Stimulated activated naive CD8-positive, alpha-beta T cell treated with anti-CD3 and anti-CD28 coated beads, Interleukin-15, Interleukin-2, amounts not matched to agents 100 ng/mL and 50 ng/mL, for 24 hours (primary cell): ENCODE measurements around the gene WDR70.

Experiments
- H3K27ac Mint-ChIP-seq: one replicate; pipeline ENCODE4 v1.8.0; 2021; ENCODE audit warnings: mild to moderate bottlenecking, mixed read lengths
- H3K27me3 Mint-ChIP-seq: one replicate; pipeline ENCODE4 v1.8.0; 2021; ENCODE audit warnings: mixed read lengths
- H3K36me3 Mint-ChIP-seq: one replicate; pipeline ENCODE4 v1.8.0; 2021; ENCODE audit warnings: low read depth, mixed read lengths
- H3K4me1 Mint-ChIP-seq: one replicate; pipeline ENCODE4 v1.8.0; 2021; ENCODE audit warnings: low read depth, mixed read lengths
- H3K4me3 Mint-ChIP-seq: one replicate; pipeline ENCODE4 v1.8.0; 2021; ENCODE audit warnings: mild to moderate bottlenecking, mixed read lengths
- H3K9me3 Mint-ChIP-seq: one replicate; pipeline ENCODE4 v1.8.0; 2021; ENCODE audit warnings: mixed read lengths

The WDR70 gene

GRCh38 chr5:37727238-37727637 lies 348.1 kb downstream of the WDR70 start:
- Mint-ChIP-seq H3K36me3 (peaks cover 56% of the 10 kb centered on the region), H3K4me1 (peaks cover 16% of the 10 kb centered on the region), H3K27me3 (no peaks in the 10 kb centered on the region), H3K4me3 (no peak overlapping the region), H3K27ac (no peak overlapping the region), H3K9me3 (no peaks in the 10 kb centered on the region)

GRCh38 chr5:37730896-37731455 lies 351.9 kb downstream of the WDR70 start:
- Mint-ChIP-seq H3K4me3 (no peak overlapping the region), H3K36me3 (peaks cover 50% of the 10 kb centered on the region), H3K27me3 (no peaks in the 10 kb centered on the region), H3K9me3 (no peaks in the 10 kb centered on the region), H3K4me1 (no peaks in the 10 kb centered on the region), H3K27ac (no peak overlapping the region)

GRCh38 chr5:37734114-37734513 lies 355.0 kb downstream of the WDR70 start:
- H3K27me3 Mint-ChIP-seq: no peaks in the 10 kb centered on the region
- peaks cover 15% of the 10 kb centered on the region for H3K4me1 Mint-ChIP-seq
- H3K4me3 Mint-ChIP-seq: no peak overlapping the region
- no peak overlapping the region for H3K27ac Mint-ChIP-seq
- peaks cover 40% of the 10 kb centered on the region for H3K36me3 Mint-ChIP-seq
- H3K9me3 Mint-ChIP-seq: no peaks in the 10 kb centered on the region

- H3K27ac Mint-ChIP-seq: no peak overlapping the region
- H3K36me3 Mint-ChIP-seq: peaks cover 43% of the 10 kb centered on the region
- H3K4me3 Mint-ChIP-seq: no peak overlapping the region
- H3K27me3 Mint-ChIP-seq: no peaks in the 10 kb centered on the region
- H3K4me1 Mint-ChIP-seq: peaks cover 18% of the 10 kb centered on the region
- no peaks in the 10 kb centered on the region for H3K9me3 Mint-ChIP-seq
Observed at GRCh38 chr5:37735649-37736347, 356.7 kb downstream of the WDR70 start.

GRCh38 chr5:37736397-37736796 lies 357.3 kb downstream of the WDR70 start:
- H3K4me1 Mint-ChIP-seq: peaks cover 18% of the 10 kb centered on the region
- no peaks in the 10 kb centered on the region for H3K27me3 Mint-ChIP-seq
- peaks cover 49% of the 10 kb centered on the region for H3K36me3 Mint-ChIP-seq
- H3K9me3 Mint-ChIP-seq: no peaks in the 10 kb centered on the region
- H3K27ac Mint-ChIP-seq: no peak overlapping the region
- H3K4me3 Mint-ChIP-seq: no peak overlapping the region

- no peak overlapping the region for H3K4me3 Mint-ChIP-seq
- H3K4me1 Mint-ChIP-seq: peaks cover 18% of the 10 kb centered on the region
- peaks cover 58% of the 10 kb centered on the region for H3K36me3 Mint-ChIP-seq
- no peaks in the 10 kb centered on the region for H3K27me3 Mint-ChIP-seq
- H3K9me3 Mint-ChIP-seq: no peaks in the 10 kb centered on the region
- H3K27ac Mint-ChIP-seq: peak overlapping the region; percentile 7
Observed at GRCh38 chr5:37737326-37738056, 358.4 kb downstream of the WDR70 start.

GRCh38 chr5:37738057-37738691 lies 359.1 kb downstream of the WDR70 start:
- Mint-ChIP-seq H3K4me1 (peaks cover 18% of the 10 kb centered on the region), H3K27me3 (no peaks in the 10 kb centered on the region), H3K27ac (peak overlapping the region; percentile 52), H3K4me3 (no peak overlapping the region), H3K9me3 (no peaks in the 10 kb centered on the region), H3K36me3 (peaks cover 58% of the 10 kb centered on the region)

- peaks cover 18% of the 10 kb centered on the region for H3K4me1 Mint-ChIP-seq
Observed at GRCh38 chr5:37738865-37739488, 359.9 kb downstream of the WDR70 start.

GRCh38 chr5:37739817-37740261 lies 360.7 kb downstream of the WDR70 start:
- Mint-ChIP-seq H3K4me1 (peaks cover 18% of the 10 kb centered on the region), H3K9me3 (peaks cover 10% of the 10 kb centered on the region), H3K4me3 (no peak overlapping the region), H3K27ac (no peak overlapping the region), H3K27me3 (no peaks in the 10 kb centered on the region), H3K36me3 (peaks cover 63% of the 10 kb centered on the region)

More at GRCh38 chr5:37738865-37739488, 359.9 kb downstream of the WDR70 start:
- Mint-ChIP-seq H3K36me3 (peaks cover 60% of the 10 kb centered on the region), H3K9me3 (peaks cover 2% of the 10 kb centered on the region), H3K4me3 (no peak overlapping the region), H3K27ac (peak overlapping the region; percentile 52), H3K27me3 (no peaks in the 10 kb centered on the region)

GRCh38 chr5:37740331-37741066 lies 361.4 kb downstream of the WDR70 start:
- Mint-ChIP-seq H3K36me3 (peaks cover 66% of the 10 kb centered on the region), H3K27ac (no peak overlapping the region), H3K4me3 (no peak overlapping the region), H3K4me1 (peaks cover 18% of the 10 kb centered on the region), H3K9me3 (peaks cover 12% of the 10 kb centered on the region), H3K27me3 (no peaks in the 10 kb centered on the region)

- Mint-ChIP-seq H3K4me1 (peaks cover 18% of the 10 kb centered on the region), H3K27ac (no peak overlapping the region), H3K9me3 (peaks cover 28% of the 10 kb centered on the region), H3K36me3 (peaks cover 73% of the 10 kb centered on the region), H3K27me3 (no peaks in the 10 kb centered on the region), H3K4me3 (no peak overlapping the region)
Observed at GRCh38 chr5:37742111-37742510, 363.0 kb downstream of the WDR70 start.

- Mint-ChIP-seq H3K36me3 (peaks cover 62% of the 10 kb centered on the region), H3K4me1 (no peaks in the 10 kb centered on the region), H3K4me3 (no peak overlapping the region), H3K9me3 (peaks cover 15% of the 10 kb centered on the region), H3K27me3 (no peaks in the 10 kb centered on the region), H3K27ac (no peak overlapping the region)
Observed at GRCh38 chr5:37751227-37751626, 372.1 kb downstream of the WDR70 start.

- H3K4me1 Mint-ChIP-seq: no peaks in the 10 kb centered on the region
- no peak overlapping the region for H3K4me3 Mint-ChIP-seq
- no peaks in the 10 kb centered on the region for H3K27me3 Mint-ChIP-seq
- H3K9me3 Mint-ChIP-seq: peaks cover 8% of the 10 kb centered on the region
- H3K36me3 Mint-ChIP-seq: peaks cover 48% of the 10 kb centered on the region
- no peak overlapping the region for H3K27ac Mint-ChIP-seq
Observed at GRCh38 chr5:37754976-37755375, 375.9 kb downstream of the WDR70 start.

GRCh38 chr5:37755581-37755980 lies 376.5 kb downstream of the WDR70 start:
- no peak overlapping the region for H3K4me3 Mint-ChIP-seq
- peaks cover 47% of the 10 kb centered on the region for H3K36me3 Mint-ChIP-seq
- H3K27ac Mint-ChIP-seq: no peak overlapping the region

More at GRCh38 chr5:37755581-37755980, 376.5 kb downstream of the WDR70 start:
- H3K9me3 Mint-ChIP-seq: peaks cover 8% of the 10 kb centered on the region
- H3K27me3 Mint-ChIP-seq: no peaks in the 10 kb centered on the region
- no peaks in the 10 kb centered on the region for H3K4me1 Mint-ChIP-seq
